GM13977 (cell line): ENCODE measurements around the gene NR1I3.
"Not testable (repeated sequence)": the region's sequence is repeated elsewhere in the genome, so short reads cannot be mapped to it uniquely, and the experiment has no call there.

Source experiments
- DNase-seq: peaks from one replicate; pipeline ENCODE4 v3.0.0; 2012; ENCODE audit warnings: low spot score
- CTCF ChIP-seq: IDR thresholded peaks from 2 replicates; pipeline ENCODE4 v1.5.1; 2012; ENCODE audit warnings: mild to moderate bottlenecking, control low read depth; ENCODE audit not compliant: insufficient read depth; ENCODE audit errors: extremely low read depth, missing control alignments
- in situ Hi-C: fragments of 300-500 bp; cut with MboI; formaldehyde crosslinking; loops from one replicate; pipeline ENCODE4 v1.12.0; 2022; ENCODE audit warnings: low sequenced_read_pairs, low pct_unique_long_range_greater_than_20kb, mixed read lengths, inconsistent platforms; ENCODE audit not compliant: unreplicated experiment

The NR1I3 gene

DNA sequence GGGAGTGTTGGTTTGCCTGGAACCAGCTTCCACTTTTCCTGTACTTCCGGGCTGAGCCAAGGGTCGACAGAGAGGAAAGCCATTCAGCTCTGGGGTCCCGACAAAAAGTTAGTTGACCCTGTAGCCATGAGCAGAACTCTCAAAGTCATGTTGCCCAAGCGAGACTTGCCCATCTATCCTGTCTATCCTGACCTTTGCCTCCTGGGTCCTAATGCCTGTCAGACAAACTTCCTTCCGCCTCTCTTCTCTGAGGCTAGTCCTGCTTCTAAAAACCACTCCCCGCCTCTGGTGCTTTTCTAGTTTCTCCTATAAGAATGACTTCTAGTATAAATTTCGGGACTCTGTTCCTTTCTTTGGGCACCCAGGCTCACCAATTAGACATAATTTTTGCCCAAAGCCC lies 12.8 kb upstream of the NR1I3 start:
- no peak for DNase-seq
- in situ Hi-C loops: no loop called here
- TF ChIP-seq CTCF: no peak

- DNase-seq, in situ Hi-C loops: not testable (repeated sequence)
These were observed 12.1 kb upstream of the NR1I3 start for GRCh38 chr1:161250100-161250499.

GRCh38 chr1:161244888-161245287 lies 6.9 kb upstream of the NR1I3 start:
- no peak for TF ChIP-seq CTCF
- in situ Hi-C loops: no loop called here
- no peak for DNase-seq

GRCh38 chr1:161242313-161242712 lies 4.3 kb upstream of the NR1I3 start:
- TF ChIP-seq CTCF: no peak
- in situ Hi-C loops: no loop called here
- no peak for DNase-seq

DNA sequence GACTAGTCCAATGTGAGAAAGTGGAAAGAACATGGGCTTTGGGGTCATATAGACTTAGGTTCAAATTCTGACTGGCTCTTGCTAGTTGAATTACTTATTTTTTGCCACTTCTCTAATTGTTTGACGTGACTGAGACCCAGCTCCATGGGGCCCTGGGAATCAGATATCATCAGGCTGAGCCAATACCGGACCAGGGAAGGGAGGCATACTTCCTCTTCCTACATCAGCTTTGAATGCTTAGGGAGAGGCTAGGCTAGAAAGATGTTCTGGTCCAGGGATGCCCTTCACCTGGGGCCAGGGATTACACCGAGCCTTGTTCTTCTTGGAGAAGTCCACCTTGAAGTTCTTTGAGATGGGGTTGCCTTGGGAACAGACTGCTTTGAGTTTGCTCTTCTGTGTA lies 3.7 kb upstream of the NR1I3 start:
- in situ Hi-C loops: no loop called here
- TF ChIP-seq CTCF: no peak
- no peak for DNase-seq

- TF ChIP-seq CTCF: no peak
- DNase-seq: no peak
- in situ Hi-C loops: no loop called here
These were observed 1.8 kb downstream of the NR1I3 start for GRCh38 chr1:161235957-161236775.

GRCh38 chr1:161233102-161233501 lies 4.9 kb downstream of the NR1I3 start:
- in situ Hi-C loops: no loop called here
- TF ChIP-seq CTCF: no peak
- DNase-seq: no peak
